ENCODE measurements around the gene BID.
A peak's percentile ranks its signal among the peaks of the same experiment; 100 is the strongest.

BID gene

DNA sequence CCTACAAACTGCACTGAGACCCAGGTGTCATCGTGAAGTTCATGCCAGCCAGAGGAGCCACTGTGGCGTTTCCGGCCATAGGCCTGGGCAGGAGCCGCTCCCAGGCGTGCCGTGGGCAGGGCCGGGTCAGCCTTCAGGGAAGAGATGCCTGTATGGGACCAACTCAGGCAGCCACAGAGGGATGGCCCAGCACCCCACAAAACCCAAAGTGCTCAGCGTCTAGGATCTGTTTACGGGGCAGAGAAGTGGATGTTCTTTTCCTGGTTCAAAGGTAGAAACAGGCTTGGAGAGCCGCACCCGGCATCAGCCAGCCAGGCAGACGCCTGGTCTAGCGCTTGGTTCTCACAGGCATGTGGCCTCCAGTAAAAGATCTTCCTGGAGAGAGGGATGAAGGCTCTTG lies 8.4 kb upstream of the BID start:
- DNase-seq: no peak

- no peak for DNase-seq
These were observed 7.9 kb upstream of the BID start for GRCh38 chr22:17782158-17782557.

GRCh38 chr22:17781319-17782031 lies 7.2 kb upstream of the BID start:
- peak; percentile 68 for DNase-seq

DNA sequence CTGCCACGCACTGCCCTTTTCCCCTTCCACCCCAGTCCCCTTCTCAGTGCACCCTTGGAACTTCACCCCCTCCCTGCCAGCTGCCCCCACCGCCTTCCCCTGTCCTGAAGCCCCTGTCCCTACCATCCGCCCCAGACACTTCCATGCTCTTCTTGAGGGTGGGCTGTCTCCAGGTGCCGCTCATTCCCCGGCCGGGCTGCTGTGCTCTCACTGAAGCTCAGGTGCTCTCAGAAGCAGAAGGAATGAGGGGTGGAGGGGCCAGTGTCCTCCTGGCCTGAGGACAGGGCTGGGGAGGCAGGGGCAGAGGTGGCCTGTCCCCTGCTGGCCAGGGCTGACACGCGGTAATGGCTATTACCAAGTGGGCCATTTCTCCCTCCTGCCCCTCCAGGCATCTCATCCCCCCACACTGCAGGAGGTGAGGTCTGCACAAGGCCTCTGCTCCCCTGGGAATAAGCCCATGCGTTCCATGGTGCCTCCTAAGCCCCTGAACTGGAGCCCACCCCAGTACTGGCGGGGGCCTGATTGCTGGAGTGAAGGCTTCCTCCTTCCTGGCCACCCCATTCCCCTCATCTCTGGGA lies 6.6 kb upstream of the BID start:
- DNase-seq: no peak

DNA sequence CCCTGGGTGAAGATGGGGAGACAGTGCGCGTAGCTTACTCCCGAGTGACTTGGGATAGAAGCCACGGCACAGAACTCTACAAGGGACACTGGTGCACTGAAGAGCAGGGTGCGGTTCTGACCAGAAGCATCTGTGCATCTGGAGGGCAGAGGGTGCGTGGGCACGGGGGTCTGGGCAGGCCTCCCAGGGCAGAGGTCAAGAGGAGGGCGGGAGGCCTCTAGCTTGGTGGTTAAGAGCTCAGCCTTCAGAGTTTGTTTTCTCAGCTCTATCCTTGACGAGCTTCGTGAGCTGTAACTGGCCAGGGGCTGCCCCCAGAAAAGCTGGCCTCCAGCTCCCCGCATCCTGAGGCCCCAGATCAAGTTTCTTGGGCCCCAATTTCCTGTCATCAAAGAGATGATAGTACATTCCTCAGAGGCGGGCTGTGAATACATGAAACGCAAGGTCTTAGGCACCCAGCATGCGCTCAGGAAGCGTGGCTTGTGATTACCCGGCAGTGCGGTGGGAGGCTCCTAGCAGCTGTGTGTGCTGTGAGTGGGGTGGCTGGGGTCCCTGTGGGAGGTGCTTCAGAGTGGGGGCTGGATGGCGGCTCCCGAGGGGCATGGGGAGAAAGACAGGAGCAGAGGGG lies 6.0 kb upstream of the BID start:
- DNase-seq: no peak

GRCh38 chr22:17779286-17780115 lies 5.2 kb upstream of the BID start:
- DNase-seq: no peak

DNA sequence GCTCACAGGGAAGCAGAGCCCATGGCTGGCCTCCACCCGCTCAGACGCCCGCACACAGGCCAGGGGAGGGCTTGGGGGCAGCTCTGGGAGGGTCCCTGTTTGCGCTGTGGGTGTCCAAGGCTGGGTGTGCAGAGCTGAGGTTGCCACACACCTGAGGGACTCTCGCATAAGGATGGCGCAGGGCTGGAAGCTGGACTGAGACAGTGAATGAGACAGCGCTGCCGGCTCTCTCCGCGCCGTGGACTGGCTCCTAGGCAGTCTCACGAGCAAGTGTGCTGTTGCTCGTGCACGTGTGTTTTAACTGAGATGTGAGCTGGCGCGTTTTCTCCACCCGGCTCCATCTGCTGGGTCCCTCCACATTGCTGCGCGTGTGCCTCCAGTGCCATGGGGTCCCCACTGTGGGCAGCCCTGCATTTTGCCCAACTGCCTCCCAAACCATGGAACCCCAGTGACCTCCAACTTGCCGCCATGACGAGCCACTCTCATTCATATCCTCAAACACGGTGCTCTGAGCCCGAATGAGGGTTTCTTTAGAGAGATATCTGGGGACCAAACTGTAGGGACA lies 4.2 kb upstream of the BID start:
- DNase-seq: no peak

- DNase-seq: no peak
These were observed 3.4 kb upstream of the BID start for GRCh38 chr22:17777717-17778044.

GRCh38 chr22:17777005-17777716 lies 2.9 kb upstream of the BID start:
- DNase-seq: no peak

DNA sequence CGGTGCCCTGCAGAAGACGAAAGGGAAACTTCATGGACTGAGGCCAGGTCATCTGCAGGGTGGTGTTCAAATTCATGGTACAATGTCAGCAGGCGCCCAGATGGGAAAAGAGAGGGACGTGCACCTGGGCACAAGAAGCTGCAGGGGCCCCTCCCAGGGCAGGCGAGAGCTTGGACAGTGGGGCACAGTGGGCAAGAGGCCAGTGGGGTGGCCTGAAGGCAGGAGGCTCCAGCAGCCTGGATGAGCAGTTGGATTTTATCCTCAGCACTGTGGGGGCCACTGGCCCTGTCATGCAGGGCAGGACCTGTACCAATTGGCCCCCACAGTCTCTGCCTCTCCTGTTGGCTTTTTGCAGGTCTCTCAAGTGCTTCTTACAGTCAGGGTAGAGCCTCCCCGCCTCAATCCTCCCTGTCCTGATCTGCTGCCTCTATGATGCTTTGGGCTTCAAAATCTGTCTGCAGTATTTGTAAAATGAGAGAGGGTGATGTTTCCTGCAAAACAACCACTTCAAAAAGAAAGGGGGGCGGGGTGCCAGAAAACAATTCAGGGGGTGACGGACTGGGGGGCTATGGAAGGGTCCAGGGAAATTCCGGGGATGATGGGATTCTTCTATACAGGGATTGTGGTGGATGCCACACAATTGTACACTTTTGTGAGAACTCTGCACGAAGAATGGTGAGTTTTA lies 1.7 kb upstream of the BID start:
- no peak for DNase-seq

DNA sequence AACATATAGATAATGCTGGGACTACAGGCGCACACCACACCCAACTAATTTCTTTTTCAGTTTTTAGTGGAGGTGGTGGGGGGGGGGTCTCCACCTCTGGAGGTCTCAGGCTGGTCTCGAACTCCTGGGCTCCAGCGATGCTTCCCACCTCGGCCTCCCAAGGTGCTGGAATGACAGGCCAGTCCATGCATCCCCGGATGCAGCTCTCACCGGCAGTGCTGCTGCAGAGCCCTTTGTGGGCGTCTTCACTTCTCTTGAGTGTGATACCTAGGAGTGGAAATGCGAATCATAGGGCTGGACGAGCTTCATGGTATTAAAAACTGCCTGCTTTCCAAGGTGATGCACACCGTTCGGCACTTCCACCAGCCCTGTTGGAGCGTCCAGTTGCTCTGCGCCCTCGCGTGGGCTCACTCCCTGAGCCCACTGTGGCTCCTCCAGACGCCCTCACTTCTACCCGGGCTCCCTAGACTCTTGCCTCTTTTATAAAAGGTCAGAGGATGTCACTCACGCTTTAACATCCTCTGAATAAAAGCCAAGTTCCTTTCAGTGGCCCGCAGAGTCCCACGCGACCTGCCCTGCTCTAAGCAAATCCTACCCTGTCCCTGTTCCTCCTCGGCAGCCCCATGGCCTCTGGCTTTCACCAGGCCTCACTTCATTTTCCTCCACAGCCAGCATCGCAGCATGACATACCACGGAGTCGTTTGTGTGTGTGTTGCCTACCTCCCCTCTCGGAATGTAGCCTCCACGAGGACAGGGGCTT lies 837 bp upstream of the BID start:
- no peak for DNase-seq

DNA sequence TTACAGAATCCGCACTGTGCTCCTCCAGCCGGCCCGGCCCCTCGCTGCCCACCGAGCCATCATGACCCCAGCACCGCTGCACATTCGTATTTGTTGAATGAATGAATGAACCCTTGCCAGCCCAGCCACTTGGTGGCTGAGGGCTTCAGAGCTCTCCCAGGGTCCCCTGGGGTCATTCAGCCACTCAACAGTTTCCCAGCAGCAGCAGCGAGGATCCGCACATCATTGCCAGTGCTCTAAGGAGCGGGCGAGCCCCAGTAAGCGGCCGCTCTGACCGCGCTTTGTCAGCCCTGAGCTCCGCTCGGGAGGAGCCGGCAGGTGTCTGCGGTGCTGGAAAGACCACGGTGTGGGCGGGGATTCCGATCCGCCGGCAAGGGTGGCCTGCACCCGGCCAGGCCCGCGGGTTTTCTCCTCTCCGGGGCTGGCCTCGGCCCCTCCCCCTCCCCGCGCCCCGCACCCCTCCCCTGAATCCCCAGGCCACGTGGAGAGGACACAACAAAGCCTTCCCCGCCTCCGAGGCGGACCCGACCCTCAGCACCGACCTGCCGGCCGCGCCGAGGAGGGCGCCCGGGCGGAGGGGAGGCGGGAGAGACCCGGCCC lies 563 bp downstream of the BID start:
- peak; percentile 35 for DNase-seq

DNA sequence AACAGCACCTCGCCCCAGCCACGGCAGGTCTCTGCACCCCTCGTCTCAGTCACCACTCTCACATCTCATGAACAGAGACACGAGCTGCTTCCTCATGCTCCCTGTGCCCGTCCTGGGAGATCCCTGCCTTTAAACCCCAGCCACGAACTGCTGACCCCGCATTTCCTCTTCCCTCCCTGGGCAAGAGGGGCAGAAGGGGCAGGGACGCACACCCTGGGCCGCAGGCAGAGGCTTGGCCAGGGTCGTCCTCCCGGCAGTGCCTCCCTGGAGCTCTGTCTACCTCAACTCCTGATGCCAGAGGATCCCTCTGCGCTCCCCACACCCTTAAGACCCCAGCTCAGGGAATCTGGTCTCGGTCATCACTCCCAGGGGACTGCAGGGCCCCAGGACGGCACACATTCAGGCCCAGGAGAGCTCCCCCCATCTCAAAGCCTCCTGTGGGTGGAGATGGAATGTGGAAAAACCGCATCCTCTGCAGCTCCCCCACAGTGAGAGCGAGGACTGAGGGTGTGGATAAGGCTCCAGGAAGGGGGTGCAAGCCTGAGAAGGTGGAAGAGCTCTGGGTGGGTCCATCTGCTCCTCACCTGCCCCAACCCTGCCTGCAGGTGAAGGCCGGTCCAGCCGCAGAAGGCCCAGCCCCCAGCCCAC lies 1.2 kb downstream of the BID start:
- peak; percentile 69 for DNase-seq

GRCh38 chr22:17772249-17772957 lies 1.9 kb downstream of the BID start:
- DNase-seq: peak; percentile 39

DNA sequence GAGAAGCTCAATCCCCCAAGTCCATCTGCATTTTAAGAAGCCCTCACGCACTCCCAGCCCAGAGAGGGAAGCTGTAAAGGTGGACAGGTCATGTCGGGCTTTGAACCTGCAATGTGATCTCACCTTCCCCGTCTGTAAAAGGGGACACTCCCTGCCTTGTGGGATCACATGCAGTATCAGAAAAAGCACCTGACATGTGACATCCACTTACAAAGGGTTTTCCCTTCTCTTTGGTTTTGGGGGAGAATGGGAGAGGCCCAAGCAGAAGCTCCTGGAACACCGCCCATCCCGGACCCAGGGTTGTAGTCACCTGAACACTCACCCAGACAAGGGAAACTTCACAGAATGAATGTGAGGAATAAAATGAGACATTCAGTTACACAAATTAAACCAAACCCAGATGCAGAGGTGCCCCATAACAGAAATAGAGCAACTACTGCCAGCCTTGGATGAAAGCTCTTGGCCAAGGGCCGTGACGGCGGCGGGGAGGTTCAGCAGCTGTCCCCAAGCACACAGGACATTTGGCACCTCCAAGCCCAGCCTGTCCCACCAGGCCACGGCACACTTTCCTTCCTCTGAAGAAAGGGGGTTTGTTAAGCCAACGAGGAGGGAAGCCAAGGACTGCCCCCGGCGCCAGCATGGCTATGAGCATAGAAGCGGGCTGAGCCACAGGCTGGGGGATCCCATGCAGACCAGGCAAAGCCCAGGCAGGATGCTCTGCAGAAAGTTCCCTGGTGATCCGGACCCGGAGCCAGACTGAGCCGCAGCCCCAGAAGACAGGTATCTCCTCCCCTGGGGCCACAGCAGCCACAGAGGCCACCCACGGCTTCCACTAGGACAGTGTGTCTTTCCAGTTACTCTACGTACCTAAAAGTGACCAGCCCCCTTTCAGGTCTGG lies 3.8 kb downstream of the BID start:
- no peak for DNase-seq

DNA sequence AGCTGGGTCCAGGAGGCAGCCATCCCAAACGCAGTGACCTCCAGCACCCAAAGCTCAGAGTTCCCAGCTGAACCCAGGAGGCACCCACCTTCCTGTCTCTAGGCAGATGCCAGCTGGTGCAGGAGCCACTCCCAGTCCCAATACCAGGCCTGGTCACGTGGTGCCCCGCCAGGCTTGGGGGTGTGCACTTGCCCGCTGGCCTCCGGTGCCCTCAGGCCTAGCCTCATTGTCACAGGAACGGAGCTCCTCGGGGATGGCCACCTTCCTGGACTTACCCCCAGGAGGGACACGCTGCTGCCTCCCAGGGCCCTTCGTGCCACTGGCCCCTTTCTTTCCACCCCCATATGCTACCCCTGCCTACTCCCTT lies 4.6 kb downstream of the BID start:
- DNase-seq: no peak

- no peak for DNase-seq
These were observed 5.1 kb downstream of the BID start for GRCh38 chr22:17769013-17769715.

Data from fibroblast of skin of right biceps (primary cell).